Fibroblast of skin of scalp (primary cell): ENCODE data around the gene LPIN1.
"Not testable (repeated sequence)": the region's sequence is repeated elsewhere in the genome, so short reads cannot be mapped to it uniquely, and the experiment has no call there.

ENCODE experiments used
- DNase-seq: peaks from one replicate; pipeline ENCODE4 v3.0.0-alpha.2; 2013

The LPIN1 gene

DNA sequence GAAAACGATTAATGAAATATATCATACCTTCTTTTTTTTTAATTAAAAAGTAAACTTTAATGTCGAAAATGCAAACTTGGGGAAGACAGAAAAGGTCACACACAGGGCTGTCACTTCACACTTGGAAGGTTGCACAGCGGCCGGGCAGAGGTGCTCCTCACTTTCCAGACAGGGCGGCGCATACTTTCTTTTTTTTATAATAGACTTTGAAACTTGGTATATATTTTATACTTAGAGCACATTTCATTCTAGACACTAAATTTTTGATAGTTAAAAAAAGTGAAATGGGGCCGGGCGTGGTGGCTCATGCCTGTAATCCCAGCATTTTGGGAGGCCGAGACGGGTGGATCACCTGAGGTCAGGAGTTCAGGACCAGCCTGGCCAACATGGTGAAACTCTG is 66.9 kb downstream of the LPIN1 start:
- not testable (repeated sequence) for DNase-seq

GRCh38 chr2:11813951-11814350 is 67.5 kb downstream of the LPIN1 start:
- DNase-seq, result no peak

DNA sequence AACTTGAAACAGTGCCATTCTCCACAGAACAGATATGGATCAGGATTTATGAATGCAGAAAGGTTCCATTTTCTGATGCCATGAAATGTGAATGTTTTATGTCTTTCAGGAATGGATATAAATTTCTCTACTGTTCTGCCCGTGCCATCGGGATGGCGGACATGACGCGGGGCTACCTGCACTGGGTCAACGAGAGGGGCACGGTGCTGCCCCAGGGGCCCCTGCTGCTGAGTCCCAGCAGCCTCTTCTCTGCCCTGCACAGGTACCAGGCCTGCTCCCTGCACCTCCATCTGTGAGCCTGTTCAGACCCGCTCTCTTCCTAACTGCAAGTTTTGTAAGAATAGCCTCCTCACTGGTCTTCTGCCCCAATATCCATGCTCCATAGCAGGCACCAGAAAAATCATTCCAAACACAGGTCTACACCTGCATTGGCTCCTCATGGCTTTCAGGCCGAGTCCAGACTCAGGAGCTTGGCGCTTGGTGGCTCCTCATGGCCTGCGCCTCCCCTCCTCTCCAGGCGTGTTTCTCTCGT is 68.6 kb downstream of the LPIN1 start:
- DNase-seq, result no peak

DNA sequence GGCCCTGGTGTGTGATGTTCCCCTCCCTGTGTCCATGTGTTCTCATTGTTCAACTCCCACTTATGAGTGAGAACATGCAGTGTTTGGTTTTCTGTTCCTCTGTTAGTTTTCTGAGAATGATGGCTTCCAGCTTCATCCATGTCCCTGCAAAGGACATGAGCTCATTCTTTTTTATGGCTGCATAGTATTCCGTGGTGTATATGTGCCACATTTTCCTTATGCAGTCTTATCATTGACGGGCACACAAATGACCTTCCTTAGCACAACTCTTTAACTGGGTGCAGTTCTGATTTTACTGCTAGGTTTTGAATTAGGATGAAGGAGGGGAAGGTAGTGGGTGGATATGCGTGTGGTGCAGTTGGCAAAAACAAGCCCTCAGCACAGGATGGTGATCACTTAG is 70.5 kb downstream of the LPIN1 start:
- not testable (repeated sequence) for DNase-seq

DNA sequence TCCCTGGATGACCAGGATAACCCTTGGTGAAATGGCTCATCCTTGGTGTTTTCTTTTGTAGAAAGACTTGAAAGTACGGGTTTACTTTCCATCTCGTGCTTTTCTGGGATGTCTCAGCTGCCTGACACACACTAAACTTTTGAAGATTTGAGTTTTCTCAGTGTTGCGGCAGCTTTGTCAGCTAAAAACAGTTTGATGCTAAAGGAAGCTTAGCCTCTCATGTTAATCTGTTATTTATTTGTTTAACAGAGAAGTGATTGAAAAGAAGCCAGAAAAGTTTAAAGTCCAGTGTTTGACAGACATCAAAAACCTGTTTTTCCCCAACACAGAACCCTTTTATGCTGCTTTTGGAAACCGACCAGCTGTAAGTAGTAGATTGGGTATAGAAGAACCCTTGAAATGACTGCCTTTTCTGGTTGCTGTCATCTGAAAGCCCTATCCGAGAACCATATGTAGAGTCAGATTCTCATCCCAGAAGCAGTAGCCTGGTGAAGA is 72.8 kb downstream of the LPIN1 start:
- DNase-seq, result no peak

DNA sequence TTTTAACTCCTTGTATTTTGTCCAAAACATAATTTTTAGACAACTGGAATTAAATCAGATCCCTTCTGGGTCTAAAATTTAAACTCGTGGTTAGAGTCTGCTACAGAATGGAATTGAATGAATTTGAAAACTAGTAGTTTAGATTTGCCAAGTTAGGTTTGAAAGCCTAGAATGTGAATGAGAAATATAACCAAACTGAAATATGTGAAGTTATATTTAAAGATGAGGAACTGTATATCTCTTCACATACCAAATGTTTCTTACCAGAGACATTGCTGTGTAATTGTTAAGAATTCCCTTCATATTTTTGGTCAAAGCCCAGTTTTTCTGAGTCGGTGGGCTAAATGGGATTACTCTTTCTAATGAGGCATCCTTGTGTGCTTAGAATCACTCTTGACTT is 74.2 kb downstream of the LPIN1 start:
- DNase-seq, result peak; percentile 57

GRCh38 chr2:11821705-11822104 is 75.3 kb downstream of the LPIN1 start:
- no peak for DNase-seq

GRCh38 chr2:11822359-11822745 is 75.9 kb downstream of the LPIN1 start:
- DNase-seq, result not testable (repeated sequence)

- DNase-seq, result peak; percentile 74
These were observed 76.5 kb downstream of the LPIN1 start for GRCh38 chr2:11822746-11823451.

GRCh38 chr2:11824901-11825828 is 78.7 kb downstream of the LPIN1 start:
- DNase-seq, result no peak

GRCh38 chr2:11827547-11827946 is 81.1 kb downstream of the LPIN1 start:
- no peak for DNase-seq

GRCh38 chr2:11828933-11829323 is 82.5 kb downstream of the LPIN1 start:
- no peak for DNase-seq

DNA sequence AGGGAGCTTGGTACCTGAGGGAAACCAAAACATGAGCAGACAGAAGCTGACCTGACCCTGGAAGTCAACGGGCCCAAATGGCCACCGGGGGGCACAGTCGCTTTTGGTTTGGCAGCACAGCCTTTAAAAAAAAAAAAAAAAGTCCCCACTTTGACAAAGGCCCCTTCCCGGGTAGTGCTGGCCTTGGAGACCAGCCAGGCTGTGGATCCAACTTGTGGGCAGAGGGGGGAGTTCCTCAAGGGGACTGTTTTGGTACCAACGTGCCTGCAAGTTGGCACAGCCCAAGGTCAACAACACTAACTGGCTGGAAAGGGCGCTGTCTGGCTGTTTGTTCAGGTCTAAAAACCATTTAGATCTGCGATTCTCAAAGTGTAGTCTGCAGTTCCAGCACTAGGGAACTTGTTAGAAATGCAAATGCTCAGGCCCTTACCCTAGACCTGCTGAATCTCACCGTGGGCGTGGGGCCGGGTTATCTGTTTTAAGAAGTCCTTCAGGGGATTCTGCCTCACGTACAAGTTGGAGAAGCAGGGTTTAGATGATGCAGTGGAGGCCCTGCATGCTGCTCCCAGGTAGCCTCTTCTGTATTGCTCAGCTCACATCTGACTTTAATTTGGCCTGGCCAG is 83.0 kb downstream of the LPIN1 start:
- DNase-seq, result peak; percentile 70

DNA sequence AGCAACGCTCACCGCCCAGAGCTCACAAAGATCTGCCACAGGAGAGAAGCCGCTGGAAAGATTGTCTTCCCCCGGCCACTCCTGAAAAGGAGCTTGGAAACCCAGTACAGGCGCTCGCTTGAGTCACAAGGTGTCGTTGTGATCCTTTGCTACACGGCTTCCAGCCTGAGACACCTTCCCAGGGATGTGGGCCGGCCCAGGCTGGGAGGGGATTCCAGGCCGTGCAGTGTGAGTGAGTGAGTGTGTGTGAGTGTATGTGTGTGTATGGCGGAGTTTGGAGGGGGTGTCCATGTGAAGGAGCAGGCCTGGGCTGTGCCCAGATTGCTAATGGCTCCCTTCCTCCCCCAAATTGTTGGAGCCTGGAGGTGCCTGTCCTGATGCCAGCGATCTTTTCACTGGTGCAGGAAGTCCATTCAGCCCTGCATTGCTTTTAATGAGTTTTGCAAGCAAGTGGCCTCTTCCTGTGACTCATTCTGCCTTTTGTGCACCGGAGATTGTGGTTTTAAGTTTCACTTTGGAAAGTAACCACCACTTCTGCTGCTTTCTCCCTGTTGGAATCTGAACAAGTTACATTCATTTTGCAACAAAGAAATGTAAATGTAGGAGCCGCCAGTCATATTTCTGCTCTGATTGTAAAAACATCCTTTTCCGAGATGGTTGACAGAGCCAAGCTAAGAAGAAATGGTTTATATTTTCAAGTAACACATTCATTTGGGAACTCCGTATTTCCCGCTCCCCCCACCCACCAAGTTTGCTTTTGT is 83.7 kb downstream of the LPIN1 start:
- DNase-seq, result peak; percentile 96

DNA sequence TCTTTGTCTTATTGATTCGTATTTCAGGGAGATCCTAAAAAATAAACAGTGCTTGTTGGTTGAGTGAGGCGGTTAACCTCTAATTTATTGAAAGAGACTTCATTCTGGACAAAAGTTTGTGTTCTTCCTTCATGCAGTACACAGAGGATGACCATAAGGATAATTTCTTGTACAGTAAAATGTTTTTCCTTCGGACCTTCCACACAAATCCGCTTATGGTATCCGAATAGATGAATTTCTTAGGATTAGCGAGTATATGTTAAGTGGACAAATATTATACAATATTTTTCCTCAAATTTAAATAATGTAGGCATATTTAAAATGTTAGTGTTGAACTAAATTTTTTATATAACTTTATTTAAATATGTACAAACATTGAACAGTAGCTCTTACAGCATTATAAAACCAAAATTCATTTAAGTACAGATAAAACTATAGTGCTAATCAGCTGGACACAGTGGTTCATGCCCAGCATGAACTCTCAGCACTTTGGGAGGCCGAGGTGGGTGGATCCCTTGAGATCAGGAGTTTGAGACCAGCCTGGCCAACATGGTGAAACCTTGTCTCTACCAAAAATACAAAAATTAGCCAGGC is 84.4 kb downstream of the LPIN1 start:
- DNase-seq, result no peak

- no peak for DNase-seq
These were observed 85.0 kb downstream of the LPIN1 start for GRCh38 chr2:11831415-11831814.

DNA sequence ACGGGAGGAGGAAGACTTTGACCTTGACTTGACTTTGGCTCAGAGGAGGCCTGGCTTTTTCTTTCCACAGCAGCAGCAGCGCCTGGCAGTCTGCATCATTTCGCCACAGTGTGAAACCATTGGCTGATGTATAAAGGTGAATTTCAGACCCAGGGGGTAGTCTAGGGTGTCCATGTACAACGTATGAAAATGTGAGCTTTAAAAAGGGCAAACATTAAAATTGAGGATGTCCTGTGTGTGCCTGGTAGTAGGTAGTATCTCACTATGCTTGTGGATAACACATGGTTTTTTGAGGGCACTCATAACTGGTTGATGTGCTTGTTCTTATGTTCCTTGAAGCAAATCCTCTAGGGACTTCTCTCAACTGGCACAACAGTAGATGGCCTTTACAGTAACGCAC is 86.1 kb downstream of the LPIN1 start:
- no peak for DNase-seq

DNA sequence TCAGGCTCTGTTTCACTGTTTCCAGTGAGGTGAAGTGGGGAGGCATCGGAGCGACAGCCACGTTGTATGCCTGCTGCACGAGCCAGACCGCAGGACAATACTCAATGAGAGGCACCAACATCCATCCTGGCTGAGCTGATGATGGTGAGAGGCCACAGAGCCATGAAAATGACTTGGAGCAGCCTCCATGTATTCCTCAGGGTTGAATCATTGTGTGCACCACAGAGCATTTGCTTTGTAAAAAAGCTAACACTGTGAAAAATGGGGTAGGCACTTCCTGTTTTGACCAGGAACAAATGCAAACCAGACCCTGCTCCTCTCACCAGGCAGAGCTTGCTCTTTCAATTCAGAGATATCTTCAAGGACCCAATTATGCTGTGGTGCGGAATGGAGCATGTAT is 87.2 kb downstream of the LPIN1 start:
- peak; percentile 95 for DNase-seq

- DNase-seq, result peak; percentile 15
These were observed 89.0 kb downstream of the LPIN1 start for GRCh38 chr2:11835403-11835802.

DNA sequence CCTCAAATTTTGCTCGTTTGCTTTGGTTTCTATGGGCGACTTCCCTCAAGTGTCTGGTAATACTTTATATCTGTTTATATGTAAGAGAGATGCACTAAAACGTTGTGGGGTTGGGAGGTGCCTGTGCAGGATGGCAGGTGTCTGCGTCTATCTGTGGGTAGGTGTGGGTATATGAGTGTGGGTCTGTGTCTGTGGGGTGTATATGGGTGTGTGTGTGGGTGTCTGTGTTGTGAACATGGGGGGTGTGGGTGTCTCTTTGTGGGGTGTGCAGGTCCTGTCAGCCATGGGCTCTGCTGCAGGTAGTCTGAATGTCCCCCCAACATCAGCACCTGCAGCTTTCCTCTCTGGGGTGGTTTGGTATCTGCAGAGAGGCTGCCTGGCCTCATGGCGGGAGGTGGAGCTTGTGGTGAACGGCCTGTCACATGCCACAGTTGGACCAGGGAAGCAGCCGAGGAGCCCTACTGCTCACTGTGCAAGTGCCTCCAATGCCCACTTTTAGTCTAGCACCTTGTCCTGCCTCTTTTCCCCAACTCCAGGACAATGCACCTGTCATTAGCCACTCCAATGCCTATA is 90.3 kb downstream of the LPIN1 start:
- no peak for DNase-seq
